ENCODE results near the gene ERBB4.
"Not testable (repeated sequence)": the region's sequence is repeated elsewhere in the genome, so short reads cannot be mapped to it uniquely, and the experiment has no call there.

Gene ERBB4

DNA sequence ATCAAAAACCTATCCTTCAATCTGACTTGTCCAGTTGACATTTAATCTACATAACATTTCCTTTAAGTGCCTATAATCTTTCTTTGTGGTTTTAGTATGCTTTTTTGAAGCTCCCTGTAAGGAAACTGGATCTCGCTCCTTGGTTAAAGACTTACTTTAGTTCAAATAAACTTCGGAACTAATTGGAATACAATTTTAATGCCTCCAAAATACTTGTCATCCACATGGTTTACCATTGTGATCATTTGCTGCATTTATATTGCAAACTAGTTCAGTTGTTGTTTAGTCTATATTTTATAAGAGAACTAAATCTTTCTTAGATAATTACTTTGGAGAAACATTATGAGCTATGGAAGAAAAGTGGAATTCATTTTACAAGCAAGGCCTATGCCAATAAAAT lies 496.0 kb downstream of the ERBB4 start:
- no peak for DNase-seq

DNA sequence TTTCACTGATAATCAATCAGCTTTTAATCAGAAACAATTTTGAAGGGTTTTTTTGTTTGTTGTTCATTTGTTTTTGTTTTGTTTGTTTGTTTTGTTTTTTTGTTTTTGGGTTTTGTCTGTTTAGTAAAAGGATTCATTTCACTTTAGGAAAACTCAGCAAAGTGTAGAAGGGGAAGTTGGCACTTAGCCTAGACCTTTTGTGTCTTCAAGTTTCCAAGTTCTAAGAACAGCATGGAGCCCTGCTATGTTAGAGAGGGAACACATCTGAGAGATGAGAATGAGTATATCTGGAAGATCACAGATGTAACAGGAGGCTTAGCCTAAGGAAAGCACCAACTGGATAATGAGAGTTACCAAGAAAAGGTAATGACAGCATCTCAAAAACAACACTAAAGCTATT lies 501.5 kb downstream of the ERBB4 start:
- DNase-seq, result no peak

DNA sequence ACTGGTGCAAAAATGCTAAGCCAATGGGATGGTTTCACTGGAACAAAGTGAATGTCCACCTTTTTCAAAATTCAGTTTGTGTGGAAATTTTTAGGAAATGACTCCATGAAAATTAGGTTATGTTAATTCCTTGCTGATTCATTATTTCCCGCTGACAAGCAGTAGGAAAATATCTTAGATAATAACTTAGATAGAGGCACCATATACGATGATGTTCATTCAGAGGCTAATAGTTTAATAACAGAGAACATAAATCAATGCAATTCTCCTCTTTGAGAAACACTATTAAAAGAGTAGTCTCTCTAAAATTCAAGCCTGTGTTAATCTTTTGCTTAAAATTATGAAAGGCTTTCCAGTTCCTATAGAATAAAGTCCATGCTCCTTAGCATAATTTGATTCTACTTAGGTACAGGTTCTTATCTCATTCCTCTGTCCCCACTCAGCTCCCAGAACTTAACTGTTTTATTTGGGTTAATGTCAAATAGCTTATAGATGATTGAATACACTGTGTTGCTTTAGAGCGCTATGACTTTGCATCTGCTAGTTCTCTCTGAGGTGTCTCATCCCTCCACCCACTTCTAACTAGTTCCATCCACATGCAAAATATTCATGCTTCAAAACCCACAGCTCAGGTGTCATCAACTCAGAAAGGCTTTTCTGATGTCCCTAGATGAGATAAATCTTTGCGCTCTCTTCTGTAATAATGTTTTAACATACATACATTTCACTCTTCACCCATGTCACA lies 503.6 kb downstream of the ERBB4 start:
- DNase-seq, result no peak

DNA sequence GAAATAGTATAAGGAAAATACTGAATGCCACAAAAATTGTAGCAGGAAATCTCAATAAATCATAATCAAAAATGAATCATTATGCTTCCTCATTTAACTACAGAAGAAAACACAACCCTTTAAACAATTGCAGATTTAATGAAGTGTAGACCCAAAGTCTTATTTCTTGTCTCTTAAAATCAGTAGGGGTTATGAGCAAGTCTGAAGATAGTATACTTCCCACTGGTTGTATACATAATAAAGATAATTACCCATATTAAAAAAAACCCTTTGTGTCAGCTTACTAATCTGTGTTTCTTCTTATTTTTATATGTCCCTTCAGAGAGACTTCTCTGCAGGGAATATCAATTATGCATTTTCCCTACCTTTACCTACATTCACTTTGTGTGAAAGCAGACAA lies 504.7 kb downstream of the ERBB4 start:
- DNase-seq, result no peak

DNA sequence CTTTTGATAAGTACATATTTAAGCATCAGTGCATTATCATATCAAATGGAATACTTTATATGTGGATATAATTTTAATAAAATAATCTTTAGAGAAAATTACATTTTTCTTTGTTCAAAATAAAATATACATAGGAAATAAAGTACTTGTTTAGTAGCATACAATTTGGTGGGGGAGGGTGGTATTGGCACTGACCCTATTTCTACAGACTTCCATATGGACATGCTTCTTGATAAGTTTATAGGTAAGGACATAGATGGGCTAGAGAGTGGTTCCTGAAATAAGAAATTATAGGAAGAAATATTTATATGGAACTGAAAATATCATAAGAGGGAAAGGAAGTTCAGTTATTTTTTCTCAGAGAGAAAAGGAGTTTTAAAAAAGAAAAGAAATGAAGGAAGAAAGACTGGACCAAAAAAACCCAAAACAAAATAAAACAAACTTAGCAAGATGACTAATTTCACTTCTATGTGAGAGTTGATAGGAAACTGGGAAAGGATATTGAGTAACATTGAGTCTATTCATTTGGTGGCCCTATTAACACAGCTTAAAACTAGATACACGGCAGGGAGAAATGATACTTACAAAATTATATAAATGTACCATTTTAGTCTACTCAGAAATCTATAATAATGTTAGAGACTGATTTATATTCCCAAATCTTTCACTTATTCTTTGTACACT lies 505.9 kb downstream of the ERBB4 start:
- DNase-seq, result no peak

DNA sequence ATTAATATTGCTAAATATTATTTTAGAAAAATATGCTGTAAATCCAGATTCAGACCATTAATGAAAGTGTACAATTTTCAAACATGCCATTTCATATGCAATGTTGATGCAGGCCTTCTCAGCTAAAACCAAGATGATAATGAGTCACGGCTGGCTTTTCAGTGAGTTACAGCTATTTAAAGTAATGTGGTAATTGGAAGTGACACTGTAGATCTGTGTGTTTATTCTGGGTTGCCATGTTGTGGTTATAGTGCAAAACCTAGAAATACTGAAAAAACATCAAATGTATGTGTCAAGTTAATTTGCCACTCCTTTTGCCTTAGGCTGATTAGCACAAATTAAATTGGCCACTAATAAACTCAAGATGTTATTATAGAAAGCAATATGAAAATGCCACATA lies 506.6 kb downstream of the ERBB4 start:
- DNase-seq, result no peak

DNA sequence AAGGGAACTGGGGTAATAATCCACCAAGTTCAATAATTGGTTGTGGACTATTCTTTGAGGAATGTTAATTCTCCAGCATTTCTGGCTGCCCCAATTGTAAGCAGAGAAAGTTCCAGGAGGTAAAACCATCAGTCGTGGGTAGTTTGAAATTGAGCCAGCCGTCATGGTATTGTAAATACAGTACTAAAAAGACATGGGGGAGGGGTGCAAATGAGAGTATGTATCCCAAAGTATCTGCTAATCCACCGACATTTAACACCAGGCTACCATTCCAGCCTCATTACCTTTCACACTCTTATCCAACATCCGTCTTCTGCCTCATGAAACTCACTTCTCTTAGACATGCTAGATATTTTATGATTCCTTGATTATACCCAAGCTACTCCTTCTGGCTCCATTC lies 507.9 kb downstream of the ERBB4 start:
- no peak for DNase-seq

DNA sequence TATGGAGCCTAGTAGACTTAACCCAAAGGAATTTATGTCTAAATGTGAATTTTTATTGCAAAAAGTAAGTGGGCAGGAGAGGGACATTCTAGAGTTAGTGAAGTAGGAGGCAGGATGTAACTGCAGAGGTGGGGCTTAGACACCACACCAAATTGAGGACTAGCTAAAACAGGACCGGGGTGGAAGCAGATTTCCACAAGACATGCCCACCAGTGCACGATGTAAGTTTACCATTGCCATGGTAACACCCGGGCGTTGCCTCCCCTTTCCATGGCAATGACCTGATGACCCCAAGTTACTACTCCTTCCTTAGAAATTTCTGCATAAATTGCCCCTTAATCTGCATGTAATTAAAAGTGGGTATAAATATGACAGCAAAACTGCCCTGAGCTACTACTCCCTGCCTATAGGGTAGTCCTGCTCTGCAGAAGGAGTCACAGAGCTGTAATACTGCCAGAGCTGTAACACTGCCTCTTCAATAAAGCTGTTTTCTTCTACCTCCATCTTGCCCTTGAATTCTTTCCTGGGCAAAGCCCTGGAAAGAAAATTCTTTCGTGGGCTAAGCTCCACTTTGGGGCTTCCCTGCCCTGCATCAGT lies 509.7 kb downstream of the ERBB4 start:
- no peak for DNase-seq

DNA sequence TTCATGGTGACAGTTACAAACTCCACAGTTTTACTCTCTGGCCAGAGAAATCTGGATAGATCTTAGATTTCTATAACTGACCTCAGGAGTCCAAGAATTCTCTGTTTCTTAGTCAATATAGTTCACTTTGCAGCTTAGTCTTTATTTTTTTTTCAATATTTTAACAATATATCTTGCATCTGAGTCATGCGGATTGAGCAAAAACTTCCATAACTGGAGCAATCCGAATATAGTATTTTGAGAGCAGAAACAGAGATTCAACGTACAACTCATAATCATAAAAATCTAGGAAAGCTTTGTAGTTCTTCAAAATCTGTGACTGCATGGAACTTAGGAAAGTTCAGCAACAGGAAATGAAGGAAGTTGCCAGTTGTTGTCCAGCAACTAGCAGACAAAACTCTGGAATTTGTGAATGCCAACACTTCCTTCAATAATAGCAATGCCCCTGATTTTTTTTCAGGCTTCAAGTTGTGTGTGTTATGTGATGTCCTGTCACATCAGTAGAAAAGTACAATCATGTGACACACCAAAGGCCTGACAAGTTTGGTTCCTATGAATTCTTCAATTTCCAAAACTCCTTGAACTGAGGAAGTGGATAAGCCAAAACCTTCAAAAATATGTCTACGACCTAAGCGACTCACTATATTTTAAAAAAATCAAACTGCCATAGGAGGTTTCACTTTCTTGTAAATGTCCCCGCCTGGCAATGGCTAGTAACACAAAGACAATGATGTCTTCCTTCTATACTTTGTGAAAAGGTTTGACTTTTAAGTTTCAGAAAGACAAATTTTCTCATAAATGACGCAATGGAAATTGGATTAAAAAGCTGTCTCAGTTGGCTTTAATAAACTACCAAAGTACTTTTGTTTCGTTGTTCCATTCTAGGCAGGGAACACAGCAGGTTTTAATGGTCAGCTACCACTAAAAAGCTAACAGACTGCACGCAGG lies 510.6 kb downstream of the ERBB4 start:
- DNase-seq, result no peak

DNA sequence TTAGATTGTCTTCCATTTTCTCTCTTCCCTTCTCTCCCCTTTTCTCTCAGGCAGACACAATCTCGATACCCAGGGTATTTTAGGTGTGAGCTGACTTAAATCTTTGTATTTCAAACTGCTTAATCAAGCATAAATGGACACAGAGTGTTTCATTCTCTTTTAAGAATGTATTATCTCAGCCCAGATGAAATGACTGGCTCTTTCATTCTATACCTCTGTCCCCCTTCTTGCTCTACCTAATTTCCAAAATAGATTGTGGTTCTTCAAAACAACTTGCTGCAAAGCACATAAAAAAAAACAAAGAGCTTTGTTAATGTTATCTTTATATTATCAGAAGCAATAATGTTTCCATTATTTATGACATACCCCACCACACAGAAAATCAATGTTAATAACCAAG lies 514.6 kb downstream of the ERBB4 start:
- DNase-seq, result no peak

DNA sequence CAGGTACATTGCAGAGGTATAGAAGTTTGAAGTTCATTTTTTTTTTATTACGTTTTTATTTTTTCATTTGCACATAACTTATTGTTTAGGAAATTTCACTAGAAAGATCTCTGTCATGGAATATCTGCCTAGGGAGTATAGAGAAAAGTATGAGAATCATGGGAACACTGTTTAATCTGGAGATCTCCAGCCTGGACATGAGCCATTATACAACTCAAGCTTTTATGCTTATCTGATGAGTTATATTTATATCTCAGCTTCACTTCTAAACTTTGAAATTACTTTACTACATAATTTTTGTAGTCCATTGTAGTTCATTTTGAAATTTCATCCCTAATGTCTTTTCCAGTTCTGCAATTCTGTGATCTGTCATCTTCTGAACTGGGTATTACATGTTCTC lies 515.6 kb downstream of the ERBB4 start:
- DNase-seq, result no peak

DNA sequence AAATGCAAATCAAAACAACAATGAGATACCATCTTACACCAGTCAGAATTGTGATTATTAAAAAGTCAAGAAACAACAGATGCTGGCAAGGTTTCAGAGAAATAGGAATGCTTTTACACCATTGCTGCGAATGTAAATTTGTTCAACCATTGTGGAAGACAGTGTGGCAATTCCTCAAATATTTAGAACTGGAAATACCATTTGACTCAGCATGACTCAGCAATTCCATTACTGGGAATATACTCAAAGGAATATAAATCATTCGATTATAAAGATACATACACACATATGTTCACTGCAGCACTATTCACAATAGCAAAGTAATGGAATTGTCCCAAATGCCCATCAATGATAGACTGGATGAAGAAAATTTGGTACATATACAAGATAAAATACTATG lies 516.7 kb downstream of the ERBB4 start:
- DNase-seq, result no peak

DNA sequence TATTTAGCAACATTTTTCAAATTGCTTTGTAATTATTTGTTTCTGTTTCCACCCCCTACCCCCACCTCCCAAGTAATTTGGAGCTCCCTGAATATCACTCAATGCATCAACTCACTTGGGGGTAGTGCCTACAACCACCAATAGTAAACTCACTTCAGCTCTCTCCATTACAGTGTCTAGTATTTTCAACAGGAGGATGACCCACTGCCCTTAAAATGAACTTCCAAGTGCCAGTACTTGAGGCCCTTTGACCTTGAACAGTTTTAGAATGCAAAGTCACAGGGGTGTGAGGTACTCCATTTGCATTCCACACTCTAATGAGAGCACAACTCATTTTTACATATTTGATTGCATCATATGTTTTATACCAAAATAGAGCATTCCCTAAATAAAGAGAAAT lies 523.0 kb downstream of the ERBB4 start:
- no peak for DNase-seq

DNA sequence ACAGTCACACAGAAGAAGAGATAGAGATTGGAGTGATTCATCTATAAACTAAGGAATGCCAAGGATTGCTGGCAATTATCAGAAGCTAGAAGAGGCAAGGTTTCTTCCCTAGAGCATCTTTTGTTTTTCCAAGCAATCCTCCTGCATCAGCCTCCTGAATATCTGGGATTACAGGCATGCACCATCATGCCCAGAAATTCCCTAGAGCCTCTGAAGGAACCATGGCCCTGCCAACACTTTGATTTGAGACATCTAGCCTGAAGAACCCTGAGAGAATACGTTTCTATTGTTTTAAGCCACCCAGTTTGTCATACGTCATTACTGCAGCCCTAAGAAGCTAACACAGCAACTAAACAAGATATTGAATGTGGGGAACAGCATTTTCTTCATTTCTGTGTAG lies 525.0 kb downstream of the ERBB4 start:
- no peak for DNase-seq

DNA sequence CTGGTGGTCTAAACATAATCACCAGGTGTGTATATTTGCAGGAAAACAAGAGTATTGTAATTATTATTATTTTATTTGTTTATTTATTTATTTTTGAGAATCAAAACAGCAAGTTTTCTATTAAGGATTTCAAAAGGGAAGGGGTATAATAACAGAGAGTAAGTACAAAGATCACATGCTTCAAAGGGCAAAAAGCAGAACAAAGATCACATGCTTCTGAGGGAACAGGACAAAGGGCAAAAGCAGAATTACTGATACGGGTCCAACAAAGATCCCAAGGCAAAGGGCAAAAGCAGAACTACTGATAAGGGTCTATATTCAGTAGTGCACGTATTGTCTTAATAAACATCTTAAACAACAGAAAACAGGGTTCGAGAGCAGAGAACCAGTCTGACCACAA lies 528.3 kb downstream of the ERBB4 start:
- DNase-seq, result not testable (repeated sequence)

DNA sequence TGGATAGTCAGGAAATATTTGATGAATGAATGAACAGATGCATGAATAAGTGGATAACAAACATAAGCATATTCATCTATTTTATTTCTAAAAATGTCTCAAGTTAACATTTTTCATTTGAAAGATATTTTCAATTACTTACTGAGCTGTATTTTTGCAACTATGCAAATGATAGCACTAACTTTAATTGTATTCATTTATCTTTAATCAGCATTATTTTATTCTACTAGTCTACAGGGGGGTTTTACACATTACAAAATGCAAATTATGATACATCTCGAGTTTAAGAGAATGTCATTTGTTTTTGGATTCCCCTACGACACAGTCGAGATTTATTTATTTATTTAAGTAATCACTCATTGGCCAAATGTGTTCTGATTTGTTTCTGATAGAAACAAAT lies 530.6 kb downstream of the ERBB4 start:
- DNase-seq, result no peak

DNA sequence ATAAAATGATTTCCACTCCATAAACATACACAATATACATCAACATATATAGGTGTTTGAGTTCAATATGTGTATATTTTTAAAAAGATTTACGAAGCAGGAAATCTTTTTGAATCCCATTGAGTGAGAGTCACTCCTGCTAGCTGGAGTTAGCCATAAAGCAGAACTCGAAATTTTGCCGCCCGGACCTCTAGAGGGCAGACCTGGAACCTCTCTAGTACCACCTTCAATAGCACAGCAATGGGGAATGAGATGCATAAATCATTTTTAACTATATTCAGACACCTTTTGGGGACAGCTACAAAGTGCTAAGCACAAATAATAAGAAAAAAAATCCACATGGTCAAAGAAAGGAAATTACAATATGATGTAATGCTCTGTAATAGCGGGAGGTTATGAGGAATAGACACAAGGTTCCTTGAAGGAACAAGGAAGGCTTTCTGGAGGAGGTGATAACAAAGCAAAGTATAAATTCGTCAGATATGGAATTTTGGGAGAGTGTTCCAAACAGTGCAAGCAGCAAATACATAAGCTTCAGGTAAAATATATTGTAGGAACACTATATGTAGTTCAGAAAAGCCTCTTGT lies 533.4 kb downstream of the ERBB4 start:
- DNase-seq, result no peak

DNA sequence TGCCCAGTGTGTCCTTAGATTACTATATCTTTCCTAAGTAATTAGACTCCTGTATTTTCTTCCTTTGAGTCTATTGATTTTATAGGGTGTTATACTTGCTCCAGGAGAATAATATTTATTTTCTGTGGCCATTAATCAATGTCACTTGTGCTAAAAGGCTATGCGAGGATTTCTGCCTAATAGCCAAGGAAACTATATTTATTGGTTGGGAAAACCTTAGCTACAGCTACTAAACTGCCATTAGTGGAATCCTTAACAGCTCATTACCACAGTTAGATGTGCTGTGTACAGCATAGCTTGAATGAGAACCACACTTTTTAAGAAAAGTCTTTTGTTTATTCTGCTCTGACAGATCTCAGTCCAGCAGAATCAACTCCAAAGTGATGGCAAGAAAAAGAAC lies 537.3 kb downstream of the ERBB4 start:
- no peak for DNase-seq

DNA sequence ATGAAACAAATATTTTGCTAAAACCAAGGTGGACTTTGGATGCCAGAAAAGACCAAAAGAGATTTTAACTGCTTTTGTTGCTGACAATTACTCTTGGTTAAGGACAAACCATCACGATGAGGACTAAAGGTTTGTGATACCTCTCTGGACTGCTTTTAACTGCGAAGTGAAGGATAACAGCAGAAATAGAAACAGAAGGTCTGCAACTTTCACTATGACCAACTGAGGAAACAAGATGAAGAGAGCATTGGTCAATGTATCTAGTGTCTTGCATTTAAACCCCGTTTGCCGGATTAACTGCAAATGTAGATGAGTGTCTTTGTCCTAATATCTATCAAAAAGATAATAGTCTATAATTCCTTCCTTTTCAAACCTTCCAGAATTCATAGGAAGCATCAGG lies 541.7 kb downstream of the ERBB4 start:
- no peak for DNase-seq

DNA sequence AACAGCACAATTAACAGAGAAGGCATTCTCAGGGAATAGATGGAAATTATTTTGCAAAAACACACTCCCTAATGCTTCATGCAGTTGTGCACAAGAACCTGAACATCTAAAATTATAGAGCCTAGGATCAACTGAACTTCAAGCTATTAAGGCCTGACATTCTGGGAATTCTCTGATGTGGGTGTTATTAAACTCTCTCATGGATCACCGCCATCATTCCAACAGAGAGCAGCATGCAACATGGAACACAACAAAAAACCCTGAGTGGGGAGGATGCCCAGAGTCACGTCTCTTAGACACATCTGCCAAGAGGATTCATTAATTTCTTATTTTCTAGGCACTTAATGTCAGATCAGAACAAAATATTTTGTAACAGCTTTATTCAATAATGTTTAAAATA lies 543.8 kb downstream of the ERBB4 start:
- no peak for DNase-seq

DNA sequence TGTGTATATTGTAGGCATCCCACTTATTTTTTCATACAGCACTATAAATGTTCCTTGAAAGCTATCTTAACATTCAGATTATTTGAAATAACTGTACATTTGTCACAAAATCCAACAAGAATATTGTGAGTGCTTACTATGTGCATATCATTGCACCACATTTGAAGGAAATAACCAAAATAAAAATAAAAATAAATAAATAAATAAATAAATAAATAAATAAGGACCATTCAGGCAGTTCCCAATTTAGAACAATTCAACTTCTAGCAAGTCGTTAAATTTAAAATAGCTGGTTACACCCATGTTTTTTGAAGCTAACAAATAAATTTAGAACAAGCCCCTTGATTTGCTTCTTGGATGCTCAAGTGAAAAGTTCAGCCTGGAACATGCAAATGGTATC lies 548.3 kb downstream of the ERBB4 start:
- no peak for DNase-seq

DNA sequence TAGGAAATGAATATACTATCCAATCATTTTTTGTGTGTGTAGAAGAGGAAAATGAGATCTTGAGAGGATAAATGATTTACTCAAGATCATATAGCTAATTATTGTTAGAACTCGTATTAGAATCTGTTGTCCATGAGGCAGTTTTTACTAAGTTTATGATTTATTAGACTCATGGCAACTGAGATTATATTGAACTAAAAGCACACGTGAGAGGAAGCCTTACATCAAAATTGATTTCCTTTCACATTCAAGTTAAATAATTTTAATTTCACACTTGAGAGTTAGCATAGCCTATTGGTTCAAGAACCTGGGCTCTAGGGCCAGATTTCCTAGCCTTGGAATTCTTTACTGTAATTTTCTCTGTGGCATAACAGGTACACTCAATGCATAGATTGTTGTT lies 552.3 kb downstream of the ERBB4 start:
- no peak for DNase-seq

DNA sequence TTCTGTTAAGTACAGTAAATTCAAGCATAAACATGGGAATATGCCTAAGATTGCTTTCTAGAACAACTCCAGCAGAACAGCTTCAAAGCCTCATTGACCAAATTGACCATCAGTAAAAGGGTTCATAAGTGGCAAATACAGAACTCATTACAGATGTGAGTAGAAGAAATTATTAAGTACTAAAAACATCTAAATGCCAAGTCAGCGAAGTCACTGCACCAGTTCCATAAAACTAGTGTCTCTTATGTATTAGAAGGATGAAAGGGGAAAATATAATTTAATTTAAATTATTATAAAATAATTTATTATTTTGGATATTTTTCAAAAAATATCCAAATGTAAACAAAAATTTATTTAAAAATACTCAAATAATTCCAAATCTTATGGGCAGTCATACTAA lies 553.2 kb downstream of the ERBB4 start:
- DNase-seq, result no peak

Measured in CD4-positive, alpha-beta T cell treated with Interleukin-17A for 4 hours (primary cell).